HepG2 (cell line): ENCODE results near the gene CDYL. TPM values are rescaled to one million over a fixed set of nuclear protein-coding genes. Genes with fewer than 3 reads are reported as not detected.
A peak's percentile ranks its signal among the peaks of the same experiment; 100 is the strongest.

Experiments used
- ARID4A ChIP-seq: sonication (generic); formaldehyde crosslinking; IDR thresholded peaks from 2 replicates; pipeline ENCODE4 v1.5.0; 2020; ENCODE audit warnings: mild to moderate bottlenecking, missing genetic modification reagents, borderline replicate concordance
- SOX6 ChIP-seq, 2 experiments: fragments of 450-650 bp in 1 of 2; sonication (generic) in 1 of 2; formaldehyde crosslinking in 1 of 2; IDR thresholded peaks; 2 replicates each; pipeline versions ENCODE4 v1.4.0 to v1.6.1; 2017 to 2020; ENCODE audit warnings: antibody characterized with exemption in 1 of 2, mild to moderate bottlenecking in 1 of 2, missing genetic modification reagents in 1 of 2
- ZNF691 ChIP-seq: sonication (generic); formaldehyde crosslinking; IDR thresholded peaks from 2 replicates; pipeline ENCODE4 v1.4.0; 2020; ENCODE audit warnings: missing genetic modification reagents, low read depth, mild to moderate bottlenecking, borderline replicate concordance
- polyA plus RNA-seq, 8 experiments: library from polyadenylated mRNA; depleted of rRNA in 3 of 8; stranded (reverse) in 7 of 8; unstranded in 1 of 8; fragments of >200 nt; fragmentation: Illumina TruSeq in 4 of 8; extraction: Trizol in 4 of 8; gene quantifications; 2 replicates each; pipeline versions ENCODE4 v1.2.1 to v1.2.3, GENCODE V29; 2011 to 2016; ENCODE audit warnings: low read depth in 4 of 8, missing spikeins in 1 of 8, mixed read lengths in 1 of 8; ENCODE audit not compliant: insufficient read depth in 1 of 8
- total RNA-seq, 5 experiments: library from RNA; depleted of rRNA; stranded (reverse); fragments of >200 nt; fragmentation: Illumina TruSeq; extraction: Trizol; gene quantifications; 2 replicates each; pipeline ENCODE4 v1.2.3, GENCODE V29; 2016; ENCODE audit warnings: low read depth in 1 of 5
- TF ChIP-seq, protein P1 (sequence below): sonication (generic); formaldehyde crosslinking; IDR thresholded peaks from 2 replicates; pipeline ENCODE4 v1.4.0; 2020; ENCODE audit warnings: missing genetic modification reagents

Gene CDYL
- total and polyA plus RNA-seq, 2 of the 13 experiments (the other 11 are each of a cell fraction or from before 2014, with no cell fraction given): 22.8 to 105 TPM

DNA sequence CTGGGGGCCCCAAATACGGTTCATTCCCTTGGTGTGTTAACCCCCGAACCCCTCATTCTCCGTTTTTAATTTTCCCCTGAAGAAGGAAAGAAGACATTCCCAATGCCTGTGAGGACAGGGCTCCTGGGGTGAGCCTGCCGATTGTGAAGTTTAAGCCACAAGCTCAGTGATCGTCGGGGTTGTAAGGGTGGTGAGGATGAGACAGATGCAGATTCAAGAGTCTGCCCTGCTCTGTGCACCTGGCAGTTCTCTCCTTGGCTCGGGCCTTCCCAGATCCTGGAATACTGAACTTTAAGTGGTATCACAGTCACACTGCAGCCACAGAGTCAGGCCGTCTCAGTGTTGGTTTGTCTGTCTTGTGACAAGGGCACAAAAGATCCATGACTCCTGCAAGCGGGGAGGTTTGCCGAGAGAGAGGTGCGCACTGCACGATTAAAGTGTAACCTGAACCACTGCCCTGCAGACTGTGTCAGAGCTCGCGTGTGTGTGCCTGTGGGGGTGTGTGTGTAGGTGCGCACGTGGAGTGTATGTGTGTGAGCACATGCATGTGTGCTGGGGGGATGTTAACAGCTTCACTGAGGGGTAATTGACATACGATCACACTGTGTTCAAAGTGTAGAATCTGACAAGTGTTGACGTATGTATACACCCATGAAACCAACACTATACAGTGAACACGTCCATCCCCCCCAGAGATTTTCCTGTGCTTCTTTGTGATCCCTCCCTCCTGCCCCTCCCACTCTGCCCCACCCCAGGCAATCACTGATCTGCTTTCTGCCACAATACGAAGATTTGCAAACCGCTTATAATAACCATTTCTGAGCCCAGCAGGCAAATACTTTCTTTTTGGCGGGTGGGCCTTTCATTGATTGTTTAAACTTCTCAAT, 188.7 kb downstream of the CDYL start (continued):
- 0 out of 2 replicates have a peak, but pooled peaks have one; percentile 9 for TF ChIP-seq ARID4A (CRISPR knock-in tag)
- TF ChIP-seq SOX6 (IDR thresholded peaks at IDR 0.05): no peak
- peak; percentile 30; the same call in 1 of the 2 replicates for TF ChIP-seq SOX6 (CRISPR knock-in tag; IDR thresholded peaks at IDR 0.05)
- TF ChIP-seq ZNF691 (CRISPR knock-in tag): no peak; the same call in 1 of the 2 replicates
- TF ChIP-seq, protein P1, sequence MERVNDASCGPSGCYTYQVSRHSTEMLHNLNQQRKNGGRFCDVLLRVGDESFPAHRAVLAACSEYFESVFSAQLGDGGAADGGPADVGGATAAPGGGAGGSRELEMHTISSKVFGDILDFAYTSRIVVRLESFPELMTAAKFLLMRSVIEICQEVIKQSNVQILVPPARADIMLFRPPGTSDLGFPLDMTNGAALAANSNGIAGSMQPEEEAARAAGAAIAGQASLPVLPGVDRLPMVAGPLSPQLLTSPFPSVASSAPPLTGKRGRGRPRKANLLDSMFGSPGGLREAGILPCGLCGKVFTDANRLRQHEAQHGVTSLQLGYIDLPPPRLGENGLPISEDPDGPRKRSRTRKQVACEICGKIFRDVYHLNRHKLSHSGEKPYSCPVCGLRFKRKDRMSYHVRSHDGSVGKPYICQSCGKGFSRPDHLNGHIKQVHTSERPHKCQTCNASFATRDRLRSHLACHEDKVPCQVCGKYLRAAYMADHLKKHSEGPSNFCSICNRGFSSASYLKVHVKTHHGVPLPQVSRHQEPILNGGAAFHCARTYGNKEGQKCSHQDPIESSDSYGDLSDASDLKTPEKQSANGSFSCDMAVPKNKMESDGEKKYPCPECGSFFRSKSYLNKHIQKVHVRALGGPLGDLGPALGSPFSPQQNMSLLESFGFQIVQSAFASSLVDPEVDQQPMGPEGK (CRISPR knock-in tag): 0 out of 2 replicates have a peak, but pooled peaks have one; percentile 43
